ENCODE measurements around the gene EXOC2.

GRCh38 chr6:715709-716491 is 23.0 kb upstream of the EXOC2 start:
- TF ChIP-seq POLR2AphosphoS5 (IDR thresholded peaks at IDR 0.05; ENCODE audit: borderline replicate concordance, low read depth, low read length) (no peak), EZH2 (IDR thresholded peaks at IDR 0.05) (no peak)

All from SK-N-MC (cell line).